GM23338 (cell line): ENCODE results near the gene ATP13A4. TPM values are rescaled to one million over a fixed set of nuclear protein-coding genes. Genes with fewer than 3 reads are reported as not detected.

ENCODE experiments used
- ATAC-seq: fragments of 200-7000 bp; cut with Tn5 transposase; 3 replicates; pipeline ENCODE4 v1.9.1; 2020
- DNase-seq: peaks from one replicate; pipeline ENCODE4 v3.0.0-alpha.2; 2015; ENCODE audit warnings: low spot score
- H2AFZ ChIP-seq: fragments of 200-600 bp; sonication (generic); 2 replicates; pipeline ENCODE4 v1.8.0; 2016; ENCODE audit warnings: antibody characterized with exemption, mild to moderate bottlenecking, moderate library complexity
- H3F3A ChIP-seq: fragments of 200-600 bp; sonication (generic); replicated peaks from 2 replicates; pipeline ENCODE4 v1.8.0; 2017; ENCODE audit warnings: antibody characterized with exemption, mixed run types, low read depth
- H3K27ac ChIP-seq: fragments of 200-600 bp; sonication (generic); 2 replicates; pipeline ENCODE4 v1.6.1; 2016; ENCODE audit warnings: low read depth
- H3K27me3 ChIP-seq: fragments of 200-600 bp; sonication (generic); 2 replicates; pipeline ENCODE4 v1.8.0; 2016; ENCODE audit warnings: mild to moderate bottlenecking, mixed run types, moderate library complexity; ENCODE audit not compliant: insufficient read depth
- H3K36me3 ChIP-seq: fragments of 200-600 bp; sonication (generic); 2 replicates; pipeline ENCODE4 v1.8.0; 2016; ENCODE audit warnings: mild to moderate bottlenecking; ENCODE audit not compliant: insufficient read depth
- H3K4me1 ChIP-seq: fragments of 200-600 bp; sonication (generic); 2 replicates; pipeline ENCODE4 v1.8.0; 2016; ENCODE audit warnings: mild to moderate bottlenecking, moderate library complexity; ENCODE audit not compliant: insufficient read depth
- H3K4me2 ChIP-seq: fragments of 200-600 bp; sonication (generic); 2 replicates; pipeline ENCODE4 v1.7.1; 2017; ENCODE audit warnings: mixed run types
- H3K4me3 ChIP-seq: fragments of 200-600 bp; sonication (generic); 2 replicates; pipeline ENCODE4 v1.6.1; 2016; ENCODE audit warnings: mixed run types
- H3K79me2 ChIP-seq: fragments of 200-600 bp; sonication (generic); replicated peaks from 2 replicates; pipeline ENCODE4 v1.8.0; 2017; ENCODE audit warnings: mild to moderate bottlenecking; ENCODE audit not compliant: insufficient read depth
- H3K9me2 ChIP-seq: fragments of 200-600 bp; sonication (generic); 2 replicates; pipeline ENCODE4 v1.8.0; 2017; ENCODE audit not compliant: insufficient read depth
- H4K20me1 ChIP-seq: fragments of 200-600 bp; sonication (generic); replicated peaks from 2 replicates; pipeline ENCODE4 v1.8.0; 2017; ENCODE audit warnings: mild to moderate bottlenecking; ENCODE audit not compliant: insufficient read depth
- H3K27ac Mint-ChIP-seq: 2 replicates; pipeline ENCODE4 v1.8.0; 2020; ENCODE audit warnings: inconsistent platforms, mild to moderate bottlenecking, moderate library complexity, mixed read lengths
- H3K27me3 Mint-ChIP-seq: 3 replicates; pipeline ENCODE4 v1.8.0; 2022; ENCODE audit warnings: low read depth, mild to moderate bottlenecking, moderate library complexity, mixed read lengths, inconsistent platforms; ENCODE audit not compliant: insufficient read depth, poor library complexity
- H3K36me3 Mint-ChIP-seq: 3 replicates; pipeline ENCODE4 v1.8.0; 2021; ENCODE audit warnings: low read depth, mild to moderate bottlenecking, inconsistent platforms, moderate library complexity, mixed read lengths
- H3K4me1 Mint-ChIP-seq: 3 replicates; pipeline ENCODE4 v1.8.0; 2020; ENCODE audit warnings: mild to moderate bottlenecking, inconsistent platforms, mixed read lengths
- H3K4me3 Mint-ChIP-seq: 3 replicates; pipeline ENCODE4 v1.8.0; 2021; ENCODE audit warnings: moderate library complexity, mild to moderate bottlenecking, inconsistent platforms, mixed read lengths
- H3K9me3 Mint-ChIP-seq: 3 replicates; pipeline ENCODE4 v1.8.0; 2020; ENCODE audit warnings: moderate library complexity, mild to moderate bottlenecking, inconsistent platforms, mixed read lengths
- CREB1 ChIP-seq: fragments of 250-450 bp; sonication (Bioruptor Pico); IDR thresholded peaks from 2 replicates; pipeline ENCODE4 v1.5.0; 2020; ENCODE audit warnings: low read depth, mild to moderate bottlenecking, moderate library complexity
- JUNB ChIP-seq: IDR thresholded peaks from one replicate; pipeline ENCODE4 v1.6.1; 2016; ENCODE audit warnings: antibody characterized with exemption; ENCODE audit not compliant: unreplicated experiment
- POLR2AphosphoS5 ChIP-seq: IDR thresholded peaks from 2 replicates; pipeline ENCODE4 v1.6.1; 2016; ENCODE audit warnings: antibody characterized with exemption, low read depth
- STAT1 ChIP-seq: IDR thresholded peaks from one replicate; pipeline ENCODE4 v1.6.1; 2016; ENCODE audit warnings: antibody characterized with exemption; ENCODE audit not compliant: unreplicated experiment
- ZNF331 ChIP-seq: fragments of 250-450 bp; sonication (Bioruptor Pico); IDR thresholded peaks from 2 replicates; pipeline ENCODE4 v1.5.0; 2020; ENCODE audit warnings: low read depth, mild to moderate bottlenecking, moderate library complexity
- ZNF462 ChIP-seq: fragments of 250-450 bp; sonication (Bioruptor Pico); IDR thresholded peaks from 2 replicates; pipeline ENCODE4 v1.5.0; 2020; ENCODE audit warnings: mild to moderate bottlenecking, moderate library complexity
- polyA plus RNA-seq: library from polyadenylated mRNA; unstranded; fragments of >200 nt; fragmentation: Nextera tagmentation; extraction: Ambion mirVana; gene quantifications from 2 replicates; pipeline ENCODE4 v1.2.1, GENCODE V29; 2016
- total RNA-seq: library from RNA; depleted of rRNA; stranded (reverse); fragments of >200 nt; shearing (Covaris generic); gene quantifications from 2 replicates; pipeline ENCODE4 v1.2.3, GENCODE V29; 2014
- TF ChIP-seq, protein P1 (sequence below): IDR thresholded peaks from one replicate; pipeline ENCODE4 v1.6.1; 2018; ENCODE audit warnings: antibody characterized with exemption; ENCODE audit not compliant: unreplicated experiment
- TF ChIP-seq, protein P2 (sequence below), 2 experiments: fragments of 200-600 bp in 1 of 2; sonication (generic) in 1 of 2; conservative IDR thresholded peaks; 2 replicates each; pipeline versions ENCODE4 v1.5.1 to v1.6.1; 2016 to 2017; ENCODE audit warnings: antibody characterized with exemption in 2 of 2, low read depth in 2 of 2, mild to moderate bottlenecking in 2 of 2, moderate library complexity in 1 of 2
- TF ChIP-seq, protein P3 (sequence below): IDR thresholded peaks from 2 replicates; pipeline ENCODE4 v1.6.1; 2016; ENCODE audit warnings: antibody characterized with exemption

Gene ATP13A4
- total and polyA plus RNA-seq, 2 experiments from 2014 or later = not detected

DNA sequence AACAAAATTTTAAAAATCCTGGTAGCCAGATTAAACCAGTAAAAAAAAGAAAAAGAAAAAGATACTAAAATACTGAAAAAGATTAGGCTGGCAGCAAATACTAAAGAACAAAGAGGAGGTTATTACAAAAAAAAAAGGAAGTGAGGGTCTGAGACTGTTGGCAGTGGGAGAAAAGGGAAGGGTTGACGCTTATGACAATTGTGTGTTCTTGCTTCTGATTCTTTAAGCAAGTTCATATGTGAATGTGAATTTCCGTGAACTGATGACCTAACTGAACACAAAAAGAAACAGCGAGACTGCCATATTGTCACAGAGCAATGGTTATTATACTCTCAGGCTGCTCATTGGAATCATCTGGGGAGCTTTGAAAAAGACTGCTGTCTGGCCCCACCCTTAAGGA, 56.5 kb downstream of the ATP13A4 start (continued):
- TF ChIP-seq, protein P1, sequence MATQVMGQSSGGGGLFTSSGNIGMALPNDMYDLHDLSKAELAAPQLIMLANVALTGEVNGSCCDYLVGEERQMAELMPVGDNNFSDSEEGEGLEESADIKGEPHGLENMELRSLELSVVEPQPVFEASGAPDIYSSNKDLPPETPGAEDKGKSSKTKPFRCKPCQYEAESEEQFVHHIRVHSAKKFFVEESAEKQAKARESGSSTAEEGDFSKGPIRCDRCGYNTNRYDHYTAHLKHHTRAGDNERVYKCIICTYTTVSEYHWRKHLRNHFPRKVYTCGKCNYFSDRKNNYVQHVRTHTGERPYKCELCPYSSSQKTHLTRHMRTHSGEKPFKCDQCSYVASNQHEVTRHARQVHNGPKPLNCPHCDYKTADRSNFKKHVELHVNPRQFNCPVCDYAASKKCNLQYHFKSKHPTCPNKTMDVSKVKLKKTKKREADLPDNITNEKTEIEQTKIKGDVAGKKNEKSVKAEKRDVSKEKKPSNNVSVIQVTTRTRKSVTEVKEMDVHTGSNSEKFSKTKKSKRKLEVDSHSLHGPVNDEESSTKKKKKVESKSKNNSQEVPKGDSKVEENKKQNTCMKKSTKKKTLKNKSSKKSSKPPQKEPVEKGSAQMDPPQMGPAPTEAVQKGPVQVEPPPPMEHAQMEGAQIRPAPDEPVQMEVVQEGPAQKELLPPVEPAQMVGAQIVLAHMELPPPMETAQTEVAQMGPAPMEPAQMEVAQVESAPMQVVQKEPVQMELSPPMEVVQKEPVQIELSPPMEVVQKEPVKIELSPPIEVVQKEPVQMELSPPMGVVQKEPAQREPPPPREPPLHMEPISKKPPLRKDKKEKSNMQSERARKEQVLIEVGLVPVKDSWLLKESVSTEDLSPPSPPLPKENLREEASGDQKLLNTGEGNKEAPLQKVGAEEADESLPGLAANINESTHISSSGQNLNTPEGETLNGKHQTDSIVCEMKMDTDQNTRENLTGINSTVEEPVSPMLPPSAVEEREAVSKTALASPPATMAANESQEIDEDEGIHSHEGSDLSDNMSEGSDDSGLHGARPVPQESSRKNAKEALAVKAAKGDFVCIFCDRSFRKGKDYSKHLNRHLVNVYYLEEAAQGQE = no peak

DNA sequence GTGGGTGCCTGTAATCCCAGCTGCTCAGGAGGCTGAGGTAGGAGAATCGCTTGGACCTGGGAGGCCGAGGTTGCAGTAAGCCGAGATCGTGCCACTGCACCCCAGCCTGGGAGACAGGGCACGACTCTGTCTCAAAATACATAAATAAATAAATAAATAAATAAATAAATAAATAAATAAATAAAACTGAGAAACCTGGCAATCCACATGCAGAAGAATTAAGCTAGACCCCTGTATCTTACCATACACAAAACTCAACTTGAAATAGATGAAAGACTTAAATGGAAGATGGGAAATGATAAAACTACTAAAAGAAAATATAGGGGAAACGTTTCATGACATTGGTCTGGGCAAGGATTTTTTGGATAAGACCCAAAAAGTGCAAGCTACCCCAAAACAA, 58.0 kb downstream of the ATP13A4 start:
- H3K4me3 ChIP-seq = no peak overlapping the region
- no peaks in the 10 kb centered on the region for H3K9me3 Mint-ChIP-seq
- no peak overlapping the region for H3K4me3 Mint-ChIP-seq
- TF ChIP-seq CREB1 (CRISPR knock-in tag) (no peak), JUNB (no peak), STAT1 (no peak), ZNF331 (no peak), POLR2AphosphoS5 (no peak), ZNF462 (CRISPR knock-in tag) (no peak)
- TF ChIP-seq, protein P1 = no peak
- TF ChIP-seq, protein P2, sequence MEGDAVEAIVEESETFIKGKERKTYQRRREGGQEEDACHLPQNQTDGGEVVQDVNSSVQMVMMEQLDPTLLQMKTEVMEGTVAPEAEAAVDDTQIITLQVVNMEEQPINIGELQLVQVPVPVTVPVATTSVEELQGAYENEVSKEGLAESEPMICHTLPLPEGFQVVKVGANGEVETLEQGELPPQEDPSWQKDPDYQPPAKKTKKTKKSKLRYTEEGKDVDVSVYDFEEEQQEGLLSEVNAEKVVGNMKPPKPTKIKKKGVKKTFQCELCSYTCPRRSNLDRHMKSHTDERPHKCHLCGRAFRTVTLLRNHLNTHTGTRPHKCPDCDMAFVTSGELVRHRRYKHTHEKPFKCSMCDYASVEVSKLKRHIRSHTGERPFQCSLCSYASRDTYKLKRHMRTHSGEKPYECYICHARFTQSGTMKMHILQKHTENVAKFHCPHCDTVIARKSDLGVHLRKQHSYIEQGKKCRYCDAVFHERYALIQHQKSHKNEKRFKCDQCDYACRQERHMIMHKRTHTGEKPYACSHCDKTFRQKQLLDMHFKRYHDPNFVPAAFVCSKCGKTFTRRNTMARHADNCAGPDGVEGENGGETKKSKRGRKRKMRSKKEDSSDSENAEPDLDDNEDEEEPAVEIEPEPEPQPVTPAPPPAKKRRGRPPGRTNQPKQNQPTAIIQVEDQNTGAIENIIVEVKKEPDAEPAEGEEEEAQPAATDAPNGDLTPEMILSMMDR (conservative IDR thresholded peaks at IDR 0.05; ENCODE audit: low read depth in 2 of 2) = no peak
- TF ChIP-seq, protein P3, sequence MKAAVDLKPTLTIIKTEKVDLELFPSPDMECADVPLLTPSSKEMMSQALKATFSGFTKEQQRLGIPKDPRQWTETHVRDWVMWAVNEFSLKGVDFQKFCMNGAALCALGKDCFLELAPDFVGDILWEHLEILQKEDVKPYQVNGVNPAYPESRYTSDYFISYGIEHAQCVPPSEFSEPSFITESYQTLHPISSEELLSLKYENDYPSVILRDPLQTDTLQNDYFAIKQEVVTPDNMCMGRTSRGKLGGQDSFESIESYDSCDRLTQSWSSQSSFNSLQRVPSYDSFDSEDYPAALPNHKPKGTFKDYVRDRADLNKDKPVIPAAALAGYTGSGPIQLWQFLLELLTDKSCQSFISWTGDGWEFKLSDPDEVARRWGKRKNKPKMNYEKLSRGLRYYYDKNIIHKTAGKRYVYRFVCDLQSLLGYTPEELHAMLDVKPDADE = no peak

More for the DNA sequence above, 58.0 kb downstream of the ATP13A4 start:
- H3F3A ChIP-seq = no peaks in the 10 kb centered on the region
- H3K4me2 ChIP-seq = no peak overlapping the region
- no peaks in the 10 kb centered on the region for H3K9me2 ChIP-seq
- H4K20me1 ChIP-seq = no peaks in the 10 kb centered on the region
- H2AFZ ChIP-seq = no peak overlapping the region
- H3K36me3 ChIP-seq = no peaks in the 10 kb centered on the region
- ATAC-seq (no peak), DNase-seq (no peak)
- H3K79me2 ChIP-seq = no peaks in the 10 kb centered on the region
- Mint-ChIP-seq H3K27ac (no peak overlapping the region), H3K4me1 (no peaks in the 10 kb centered on the region), H3K27me3 (no peaks in the 10 kb centered on the region), H3K36me3 (no peaks in the 10 kb centered on the region)
- H3K27ac ChIP-seq = no peak overlapping the region
- H3K27me3 ChIP-seq = no peaks in the 10 kb centered on the region
- H3K4me1 ChIP-seq = no peaks in the 10 kb centered on the region
